ENCODE data around the gene STOX2.

Gene STOX2

GRCh38 chr4:183987987-183988392 lies 82.9 kb downstream of the STOX2 start:
- peak; percentile 15 for DNase-seq

DNA sequence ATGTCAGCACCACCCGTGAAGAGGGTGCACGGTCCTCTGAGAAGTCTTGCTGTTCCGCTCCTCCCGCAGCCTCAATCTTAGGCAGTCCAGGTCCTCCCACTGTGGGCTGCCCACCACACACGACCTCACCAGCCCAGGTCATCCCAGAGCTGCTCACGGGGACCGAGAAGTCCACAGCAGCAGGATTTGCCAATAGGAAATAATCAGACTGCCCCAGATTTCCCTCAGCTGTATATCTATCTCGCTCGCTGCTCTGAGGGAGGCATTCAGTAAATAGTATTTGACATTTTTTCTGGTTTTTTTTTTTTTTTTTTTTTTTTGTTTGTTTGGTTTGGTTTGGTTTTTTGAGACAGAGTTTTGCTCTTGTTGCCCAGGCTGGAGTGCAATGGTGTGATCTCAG lies 83.8 kb downstream of the STOX2 start:
- DNase-seq = no peak

DNA sequence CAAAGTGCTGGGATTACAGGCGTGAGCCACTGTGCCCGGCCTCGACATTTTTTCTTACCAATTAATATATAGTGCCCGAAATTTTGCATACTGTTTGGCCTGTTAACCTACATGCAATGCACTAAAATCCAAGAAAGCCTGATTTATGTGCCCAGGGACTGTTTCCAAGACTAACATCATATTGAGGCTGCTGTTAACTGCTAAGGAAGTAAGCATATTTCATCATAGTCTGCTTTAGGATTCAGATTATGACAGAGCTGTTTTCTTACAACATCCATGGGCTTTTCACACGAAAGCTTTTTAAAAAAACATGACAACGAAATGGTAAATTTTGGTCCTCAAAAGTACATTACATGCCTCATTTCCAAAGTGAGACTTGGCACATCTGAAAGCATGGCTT lies 84.4 kb downstream of the STOX2 start:
- DNase-seq = no peak

DNA sequence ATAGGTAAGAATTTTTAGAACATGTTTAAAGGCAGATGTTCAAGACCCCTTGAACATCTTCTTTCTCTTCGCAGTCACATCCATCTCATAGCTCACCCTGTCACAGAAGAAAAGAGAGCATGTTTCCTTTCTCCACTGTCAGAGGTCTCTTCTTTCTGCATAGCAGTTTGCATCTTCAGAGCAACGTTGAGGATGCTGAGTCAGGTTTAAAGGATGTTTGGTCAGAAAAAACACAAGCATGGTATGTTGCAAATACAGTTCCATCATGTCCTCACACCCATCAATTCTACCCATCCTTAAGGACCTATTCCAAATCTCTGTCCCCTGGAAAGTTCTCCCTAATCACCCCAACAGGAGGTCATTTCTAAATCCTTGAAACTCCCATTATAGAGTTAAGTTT lies 84.8 kb downstream of the STOX2 start:
- no peak for DNase-seq

GRCh38 chr4:183993676-183994075 lies 88.6 kb downstream of the STOX2 start:
- DNase-seq = no peak

GRCh38 chr4:183995570-183995969 lies 90.5 kb downstream of the STOX2 start:
- no peak for DNase-seq

DNA sequence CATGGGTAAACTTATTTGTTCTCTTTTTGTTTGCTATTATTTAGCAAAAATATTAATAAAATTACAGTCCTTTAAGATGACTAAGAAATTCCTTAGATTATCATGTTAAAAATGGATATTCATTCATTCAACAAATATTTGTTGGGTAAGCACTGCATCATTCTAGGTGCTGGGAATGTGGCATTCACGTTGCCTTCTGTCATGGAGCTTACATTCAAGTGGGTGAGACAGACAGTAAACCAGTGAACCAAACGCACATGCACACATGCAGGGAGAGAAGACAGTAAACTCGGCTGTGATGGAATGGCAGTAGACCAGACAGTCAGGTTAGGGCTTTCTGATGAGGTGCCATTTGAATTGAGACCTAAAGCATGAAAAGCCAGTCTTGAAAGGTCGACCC lies 91.8 kb downstream of the STOX2 start:
- DNase-seq = no peak

DNA sequence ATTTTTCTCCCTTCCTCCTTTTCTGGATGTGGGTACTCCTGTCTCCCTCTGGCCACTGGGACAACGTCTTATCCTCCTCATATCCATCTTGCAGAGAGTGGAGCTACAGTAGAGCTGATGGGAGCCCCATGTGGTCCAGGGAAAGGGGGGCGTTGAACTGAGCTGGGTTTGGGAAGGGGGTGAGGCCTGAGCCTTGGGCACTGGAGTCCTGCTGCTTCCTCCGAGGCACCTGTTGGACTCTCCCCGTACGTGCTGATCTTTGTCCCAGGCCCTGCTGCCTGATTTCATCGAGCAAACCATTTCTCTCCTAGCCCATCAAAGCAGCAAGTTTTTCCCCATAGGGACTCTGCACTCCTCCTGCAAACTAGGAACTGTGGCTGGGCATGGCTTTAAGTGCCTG lies 94.3 kb downstream of the STOX2 start:
- DNase-seq = no peak

- no peak for DNase-seq
Observed at GRCh38 chr4:184000457-184001396, 95.6 kb downstream of the STOX2 start.

GRCh38 chr4:184003433-184003832 lies 98.3 kb downstream of the STOX2 start:
- DNase-seq = no peak

DNA sequence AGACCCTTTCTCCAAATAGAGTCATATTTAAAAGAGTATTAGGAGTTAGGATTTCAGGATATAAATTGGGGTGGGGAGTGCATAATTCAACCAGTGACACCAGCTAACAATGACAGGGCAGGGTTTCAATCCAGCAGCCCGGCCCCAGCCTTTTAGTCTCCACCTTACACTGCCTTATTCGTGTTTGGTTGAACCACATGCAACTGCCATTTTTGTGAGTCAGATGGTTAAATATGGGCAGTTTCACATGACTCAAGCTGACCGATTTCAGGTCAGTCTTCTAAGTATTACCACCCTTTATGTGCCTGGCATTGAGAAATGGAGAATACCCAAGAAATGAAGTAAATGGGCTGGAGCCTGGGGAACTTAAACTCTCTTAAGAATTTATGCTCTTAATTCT lies 102.8 kb downstream of the STOX2 start:
- DNase-seq = no peak

DNA sequence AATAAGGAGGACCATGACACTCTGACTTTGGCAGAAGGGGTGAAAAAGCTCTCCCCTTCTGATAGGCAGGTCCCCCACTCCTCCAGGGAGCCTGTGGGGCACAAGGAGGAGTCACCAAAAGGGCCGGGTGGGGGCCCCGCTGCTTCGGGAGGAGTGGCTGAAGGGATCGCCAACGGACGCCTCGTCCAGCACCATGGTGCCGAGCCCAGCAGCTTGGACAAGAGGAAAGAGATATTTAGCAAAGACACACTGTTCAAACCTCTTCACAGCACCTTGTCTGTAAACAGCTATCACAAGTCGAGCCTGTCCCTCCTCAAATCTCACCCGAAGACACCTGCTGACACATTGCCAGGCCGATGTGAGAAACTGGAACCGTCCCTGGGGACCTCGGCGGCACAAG lies 105.6 kb downstream of the STOX2 start:
- no peak for DNase-seq

GRCh38 chr4:184011826-184012380 lies 106.8 kb downstream of the STOX2 start:
- no peak for DNase-seq

DNA sequence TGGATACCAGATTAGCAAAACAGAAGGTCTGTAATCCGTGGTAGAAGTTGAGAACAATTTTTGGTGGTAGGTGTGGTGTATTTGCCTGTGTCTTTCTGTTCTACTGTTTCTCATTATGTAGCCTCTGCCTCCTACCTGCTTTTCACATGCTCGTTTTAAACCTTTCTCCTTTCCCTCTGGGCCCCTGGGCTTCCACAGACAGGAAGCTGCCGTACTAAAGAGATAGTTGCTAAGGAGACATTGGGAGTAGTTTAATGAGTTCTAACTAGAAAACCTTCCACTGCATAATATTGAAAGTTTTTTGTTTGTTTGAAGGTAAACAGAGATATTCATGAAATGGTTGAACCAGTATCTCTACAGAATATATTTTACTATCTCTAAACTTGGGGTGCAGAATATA lies 107.8 kb downstream of the STOX2 start:
- DNase-seq = no peak

DNA sequence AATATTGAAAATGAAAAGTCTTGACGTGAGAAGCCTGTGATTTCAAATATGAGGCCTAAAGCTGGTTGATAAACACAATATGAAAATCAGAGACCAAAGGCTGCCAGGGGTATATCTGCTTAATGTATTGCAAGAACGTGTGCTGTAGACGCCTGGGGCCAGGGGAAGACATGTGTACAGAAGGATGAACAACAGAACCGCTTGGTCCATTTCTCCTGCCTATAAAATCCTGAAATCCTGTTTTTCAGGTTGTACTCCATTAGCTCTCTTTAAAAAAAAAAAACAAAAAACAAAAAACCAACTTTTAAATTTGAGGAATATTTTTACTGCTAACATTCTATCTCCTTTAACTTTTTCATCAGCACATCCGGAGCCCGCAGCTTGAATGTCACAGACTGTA lies 109.2 kb downstream of the STOX2 start:
- no peak for DNase-seq

DNA sequence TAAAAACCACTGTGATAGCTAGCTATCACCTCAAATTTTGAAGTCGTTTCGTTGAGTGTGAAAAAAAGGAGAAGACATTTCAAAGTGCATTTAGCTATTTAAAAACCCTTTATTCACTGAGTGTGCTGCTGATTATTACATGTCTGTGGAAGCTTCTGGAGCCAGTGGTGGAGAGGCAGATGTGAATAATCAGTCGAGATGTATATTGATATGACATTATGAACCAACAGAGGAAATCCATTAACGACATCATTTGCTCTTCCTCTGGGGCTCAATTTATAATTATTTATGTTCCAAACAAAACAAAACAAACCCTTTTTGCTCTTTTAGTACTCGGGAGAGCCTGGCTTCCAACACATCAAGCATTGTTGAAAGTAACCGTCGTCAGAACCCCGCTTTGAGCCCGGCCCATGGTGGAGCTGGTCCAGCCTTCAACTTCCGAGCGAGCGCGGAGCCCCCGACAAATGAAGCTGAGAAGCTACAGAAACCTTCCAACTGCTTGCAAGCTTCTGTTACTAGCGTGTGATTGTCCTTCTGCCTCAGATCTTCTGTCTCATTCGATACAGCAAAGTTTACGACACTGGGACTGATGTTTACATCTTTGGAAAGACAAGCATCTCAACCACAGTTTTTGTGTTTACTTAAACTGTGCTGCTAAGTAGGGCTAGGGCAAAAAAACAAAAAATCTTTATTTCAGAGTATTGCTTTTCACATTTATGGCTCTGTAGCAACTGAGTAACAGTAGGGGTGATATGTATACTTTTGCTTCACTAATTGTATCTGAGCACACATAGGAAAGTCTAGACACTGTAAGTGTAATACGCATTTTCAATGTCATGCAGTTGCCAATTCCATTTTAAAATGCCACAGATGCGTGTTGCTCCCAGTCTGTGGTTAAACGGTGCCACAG lies 111.9 kb downstream of the STOX2 start:
- DNase-seq = no peak

DNA sequence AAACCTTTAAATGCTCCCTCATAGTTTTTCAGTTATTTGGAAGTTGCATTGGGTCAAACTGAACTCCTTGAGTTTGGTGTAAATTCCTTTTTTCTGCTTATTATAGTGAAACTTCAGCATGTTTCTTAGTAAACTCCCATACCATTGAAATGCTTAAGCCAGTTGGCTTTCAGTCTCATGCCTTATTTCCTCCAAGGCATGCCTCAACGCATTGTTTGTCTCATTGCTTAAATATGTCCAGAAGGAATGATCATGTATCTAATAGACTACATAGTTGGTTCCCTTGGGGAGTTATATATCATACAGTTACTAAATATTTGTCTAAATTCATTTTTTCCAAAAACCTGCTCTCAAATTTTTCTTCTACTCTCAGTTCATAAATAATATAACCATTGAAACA lies 114.0 kb downstream of the STOX2 start:
- DNase-seq = no peak

DNA sequence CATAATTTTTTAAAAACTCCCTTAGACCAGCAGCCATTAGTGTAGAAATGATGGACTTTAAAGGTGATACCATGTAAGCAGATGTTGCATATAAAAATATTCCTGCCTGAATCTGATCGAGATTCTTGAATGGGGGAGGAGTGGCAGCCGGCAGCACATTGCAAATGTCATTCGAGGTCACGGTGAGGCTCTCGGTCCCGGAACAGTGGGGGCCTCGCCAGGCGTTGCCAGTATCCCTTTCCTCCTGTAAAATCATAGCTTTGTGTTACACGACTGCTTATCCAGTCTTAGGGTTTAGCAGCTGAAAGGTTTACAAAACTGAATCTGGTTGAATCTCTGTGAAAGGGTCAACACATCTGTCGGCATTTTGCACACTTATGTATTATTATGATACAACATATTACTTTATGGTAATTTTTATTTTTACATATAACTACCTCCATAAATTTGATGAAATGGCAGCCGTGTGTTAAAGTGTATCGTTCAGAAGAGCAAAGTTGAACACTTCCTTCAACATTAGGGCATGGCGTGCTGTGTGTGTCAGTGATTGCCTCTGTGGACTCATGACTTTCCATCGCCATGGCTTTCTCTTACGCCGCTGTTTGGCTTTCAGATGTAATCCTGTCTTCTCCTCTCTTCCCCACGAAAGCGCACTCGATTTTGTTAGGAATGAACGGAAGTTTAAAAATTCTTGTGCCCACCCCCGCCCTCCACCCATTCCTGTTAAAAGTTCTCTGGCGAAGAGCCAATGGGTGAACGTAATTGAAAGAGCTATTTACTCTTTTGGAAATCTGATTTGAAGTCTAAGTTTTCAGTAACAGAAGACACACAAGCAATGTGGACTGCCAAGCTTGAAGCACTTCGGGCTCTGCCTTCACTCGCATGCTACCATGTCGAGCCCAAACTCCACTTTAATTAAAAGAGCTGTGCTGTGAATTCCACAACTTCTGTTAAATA lies 114.8 kb downstream of the STOX2 start:
- DNase-seq = no peak

DNA sequence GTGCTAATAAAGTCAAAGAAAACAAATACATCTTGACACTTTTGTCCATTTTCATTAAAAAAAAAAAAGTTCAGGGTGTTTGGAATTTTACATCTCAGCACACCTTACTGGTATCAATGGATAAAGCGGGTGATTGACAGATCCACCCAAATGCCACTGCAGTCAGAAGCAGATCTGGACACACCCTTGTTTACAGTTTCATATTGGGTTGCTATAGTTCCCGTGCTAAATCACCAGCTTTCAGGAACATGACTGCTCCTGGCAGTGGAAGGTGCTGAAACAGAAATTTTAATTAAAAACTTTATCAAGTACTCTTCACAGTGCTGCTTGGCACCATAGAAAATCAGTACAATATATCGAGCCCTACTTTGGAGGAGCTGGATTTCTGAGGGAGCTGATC lies 116.3 kb downstream of the STOX2 start:
- DNase-seq = no peak

DNA sequence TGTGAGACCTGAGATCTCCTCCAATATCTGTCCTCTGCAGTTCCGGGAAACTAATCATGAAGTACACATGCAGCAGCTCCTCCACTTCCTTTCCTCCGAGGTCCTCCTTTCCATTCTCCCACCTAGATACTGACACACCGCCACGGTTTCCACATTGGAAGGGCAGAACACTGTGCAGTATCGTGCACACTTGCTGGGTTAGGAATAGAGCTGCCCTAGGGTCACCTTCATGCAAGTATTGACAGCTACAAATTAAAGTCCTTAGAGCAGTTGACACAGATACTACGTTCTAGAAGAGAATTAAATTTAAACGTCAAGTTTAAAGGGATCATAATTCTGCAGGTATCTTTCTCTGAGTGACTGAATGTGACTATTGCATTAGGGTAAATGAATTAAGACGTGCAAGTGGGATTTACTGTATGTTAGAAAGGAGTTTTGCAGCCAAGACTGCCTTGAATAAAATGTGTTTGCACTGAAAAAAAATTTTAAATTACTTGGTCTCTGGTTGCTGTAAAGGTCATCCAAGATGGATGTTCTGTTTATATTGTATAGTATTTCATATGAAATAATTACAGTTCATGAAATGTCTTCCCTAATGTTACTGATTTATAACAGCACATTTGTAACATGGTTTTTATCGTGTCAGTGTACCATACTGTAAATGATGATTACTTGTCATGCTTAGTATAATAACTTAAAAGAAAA lies 117.7 kb downstream of the STOX2 start:
- no peak for DNase-seq

DNA sequence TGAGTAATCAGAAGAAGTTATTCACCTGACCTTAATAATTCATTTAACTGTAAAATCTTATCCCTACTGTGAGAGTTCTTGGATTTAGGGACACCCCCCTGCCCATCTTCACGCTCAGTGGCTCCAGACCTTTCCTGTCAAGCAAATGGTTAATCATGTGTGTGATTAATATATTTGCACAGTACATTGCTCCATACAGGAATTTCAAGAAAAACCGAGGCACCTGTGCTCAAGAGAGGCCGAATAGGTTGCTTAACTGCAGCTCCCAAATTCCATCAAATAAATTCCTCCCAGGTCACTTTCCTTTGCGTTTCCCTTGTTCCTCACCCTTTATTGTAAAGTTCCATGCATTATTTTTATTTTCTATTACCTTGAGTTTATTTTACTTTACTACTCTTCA lies 119.5 kb downstream of the STOX2 start:
- no peak for DNase-seq

Data from NCI-H69 (cell line).